GM23338 (cell line): ENCODE results near the gene CFDP1.

Source experiments
- EZH2 ChIP-seq: fragments of 200-600 bp; sonication (generic); IDR thresholded peaks from one replicate; pipeline ENCODE4 v1.8.0; 2017; ENCODE audit warnings: antibody characterized with exemption, mild to moderate bottlenecking, low read depth; ENCODE audit not compliant: unreplicated experiment
- JUNB ChIP-seq: IDR thresholded peaks from one replicate; pipeline ENCODE4 v1.6.1; 2016; ENCODE audit warnings: antibody characterized with exemption; ENCODE audit not compliant: unreplicated experiment
- NANOG ChIP-seq: IDR thresholded peaks from 2 replicates; pipeline ENCODE4 v1.6.1; 2016; ENCODE audit warnings: antibody characterized with exemption, borderline replicate concordance
- POLR2AphosphoS5 ChIP-seq: IDR thresholded peaks from 2 replicates; pipeline ENCODE4 v1.6.1; 2016; ENCODE audit warnings: antibody characterized with exemption, low read depth
- TF ChIP-seq, protein P1 (sequence below), 2 experiments: fragments of 200-600 bp in 1 of 2; sonication (generic) in 1 of 2; conservative IDR thresholded peaks; 2 replicates each; pipeline versions ENCODE4 v1.5.1 to v1.6.1; 2016 to 2017; ENCODE audit warnings: antibody characterized with exemption in 2 of 2, low read depth in 2 of 2, mild to moderate bottlenecking in 2 of 2, moderate library complexity in 1 of 2
- TF ChIP-seq, protein P2 (sequence below): IDR thresholded peaks from one replicate; pipeline ENCODE4 v1.6.1; 2018; ENCODE audit warnings: antibody characterized with exemption; ENCODE audit not compliant: unreplicated experiment

DNA sequence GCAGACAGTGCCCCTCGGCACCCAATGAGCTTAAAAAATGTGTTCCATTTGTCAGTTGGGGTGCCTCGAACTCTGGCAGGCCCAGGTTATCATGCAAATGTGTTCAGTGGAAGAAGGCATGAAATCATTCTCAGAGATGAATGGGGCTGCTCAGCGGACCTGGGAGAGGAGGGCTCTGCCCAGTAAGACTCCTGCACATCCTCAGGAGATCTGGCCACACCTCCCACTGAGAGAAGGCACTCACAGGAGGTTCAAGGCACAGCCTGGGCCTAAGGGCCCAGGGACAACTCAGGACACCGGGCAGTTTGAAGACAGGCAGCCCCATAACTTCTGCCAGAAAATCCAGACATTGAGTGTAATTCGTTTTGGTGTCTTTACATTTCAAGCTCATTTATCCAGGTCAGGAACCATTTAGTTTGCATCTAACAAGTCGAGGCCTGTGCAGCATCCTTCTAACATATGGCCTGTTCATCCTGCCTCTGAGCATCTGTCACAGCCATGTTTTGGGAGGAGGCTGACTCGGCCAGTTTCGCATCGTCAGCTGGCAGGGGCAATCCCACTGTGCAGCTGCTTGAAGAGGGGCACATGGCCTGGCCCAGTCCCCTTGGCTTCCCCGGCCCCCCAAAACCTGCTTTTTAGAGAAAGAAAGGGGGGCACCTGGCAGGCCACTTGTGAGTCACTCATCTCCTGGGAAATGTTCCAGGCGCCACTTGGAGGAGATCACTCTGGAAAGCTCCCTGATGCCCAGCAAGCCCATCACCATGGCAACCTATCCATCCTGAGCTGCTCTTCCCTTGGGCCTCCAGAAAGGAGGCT, 150.6 kb downstream of the CFDP1 start:
- TF ChIP-seq, protein P1, sequence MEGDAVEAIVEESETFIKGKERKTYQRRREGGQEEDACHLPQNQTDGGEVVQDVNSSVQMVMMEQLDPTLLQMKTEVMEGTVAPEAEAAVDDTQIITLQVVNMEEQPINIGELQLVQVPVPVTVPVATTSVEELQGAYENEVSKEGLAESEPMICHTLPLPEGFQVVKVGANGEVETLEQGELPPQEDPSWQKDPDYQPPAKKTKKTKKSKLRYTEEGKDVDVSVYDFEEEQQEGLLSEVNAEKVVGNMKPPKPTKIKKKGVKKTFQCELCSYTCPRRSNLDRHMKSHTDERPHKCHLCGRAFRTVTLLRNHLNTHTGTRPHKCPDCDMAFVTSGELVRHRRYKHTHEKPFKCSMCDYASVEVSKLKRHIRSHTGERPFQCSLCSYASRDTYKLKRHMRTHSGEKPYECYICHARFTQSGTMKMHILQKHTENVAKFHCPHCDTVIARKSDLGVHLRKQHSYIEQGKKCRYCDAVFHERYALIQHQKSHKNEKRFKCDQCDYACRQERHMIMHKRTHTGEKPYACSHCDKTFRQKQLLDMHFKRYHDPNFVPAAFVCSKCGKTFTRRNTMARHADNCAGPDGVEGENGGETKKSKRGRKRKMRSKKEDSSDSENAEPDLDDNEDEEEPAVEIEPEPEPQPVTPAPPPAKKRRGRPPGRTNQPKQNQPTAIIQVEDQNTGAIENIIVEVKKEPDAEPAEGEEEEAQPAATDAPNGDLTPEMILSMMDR (conservative IDR thresholded peaks at IDR 0.05; ENCODE audit: low read depth in 2 of 2), result no peak
- TF ChIP-seq POLR2AphosphoS5 (no peak), JUNB (no peak), NANOG (no peak), EZH2 (no peak)
- TF ChIP-seq, protein P2, sequence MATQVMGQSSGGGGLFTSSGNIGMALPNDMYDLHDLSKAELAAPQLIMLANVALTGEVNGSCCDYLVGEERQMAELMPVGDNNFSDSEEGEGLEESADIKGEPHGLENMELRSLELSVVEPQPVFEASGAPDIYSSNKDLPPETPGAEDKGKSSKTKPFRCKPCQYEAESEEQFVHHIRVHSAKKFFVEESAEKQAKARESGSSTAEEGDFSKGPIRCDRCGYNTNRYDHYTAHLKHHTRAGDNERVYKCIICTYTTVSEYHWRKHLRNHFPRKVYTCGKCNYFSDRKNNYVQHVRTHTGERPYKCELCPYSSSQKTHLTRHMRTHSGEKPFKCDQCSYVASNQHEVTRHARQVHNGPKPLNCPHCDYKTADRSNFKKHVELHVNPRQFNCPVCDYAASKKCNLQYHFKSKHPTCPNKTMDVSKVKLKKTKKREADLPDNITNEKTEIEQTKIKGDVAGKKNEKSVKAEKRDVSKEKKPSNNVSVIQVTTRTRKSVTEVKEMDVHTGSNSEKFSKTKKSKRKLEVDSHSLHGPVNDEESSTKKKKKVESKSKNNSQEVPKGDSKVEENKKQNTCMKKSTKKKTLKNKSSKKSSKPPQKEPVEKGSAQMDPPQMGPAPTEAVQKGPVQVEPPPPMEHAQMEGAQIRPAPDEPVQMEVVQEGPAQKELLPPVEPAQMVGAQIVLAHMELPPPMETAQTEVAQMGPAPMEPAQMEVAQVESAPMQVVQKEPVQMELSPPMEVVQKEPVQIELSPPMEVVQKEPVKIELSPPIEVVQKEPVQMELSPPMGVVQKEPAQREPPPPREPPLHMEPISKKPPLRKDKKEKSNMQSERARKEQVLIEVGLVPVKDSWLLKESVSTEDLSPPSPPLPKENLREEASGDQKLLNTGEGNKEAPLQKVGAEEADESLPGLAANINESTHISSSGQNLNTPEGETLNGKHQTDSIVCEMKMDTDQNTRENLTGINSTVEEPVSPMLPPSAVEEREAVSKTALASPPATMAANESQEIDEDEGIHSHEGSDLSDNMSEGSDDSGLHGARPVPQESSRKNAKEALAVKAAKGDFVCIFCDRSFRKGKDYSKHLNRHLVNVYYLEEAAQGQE, result no peak
